Measurements from ENCODE around the gene SLC2A13.

SLC2A13 gene

DNA sequence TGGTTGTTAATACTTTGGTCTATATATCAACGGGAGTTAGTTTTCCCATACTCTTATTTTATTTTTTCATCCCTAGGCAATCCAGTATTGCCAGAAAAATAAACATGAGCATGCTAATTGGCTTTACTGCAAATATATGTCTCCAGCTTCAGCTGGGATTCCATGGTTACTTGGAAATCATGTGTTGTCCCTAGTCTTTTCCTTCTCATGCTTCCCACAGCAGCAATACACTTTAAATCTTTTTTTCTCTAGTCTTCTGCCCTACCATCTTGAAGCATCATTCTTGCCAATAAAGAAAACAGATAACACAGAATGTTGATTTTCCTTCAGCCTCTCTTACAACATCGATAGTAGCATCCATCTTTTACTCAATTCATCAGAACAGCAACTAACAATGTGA lies 60.2 kb downstream of the SLC2A13 start:
- TF ChIP-seq, protein P1, sequence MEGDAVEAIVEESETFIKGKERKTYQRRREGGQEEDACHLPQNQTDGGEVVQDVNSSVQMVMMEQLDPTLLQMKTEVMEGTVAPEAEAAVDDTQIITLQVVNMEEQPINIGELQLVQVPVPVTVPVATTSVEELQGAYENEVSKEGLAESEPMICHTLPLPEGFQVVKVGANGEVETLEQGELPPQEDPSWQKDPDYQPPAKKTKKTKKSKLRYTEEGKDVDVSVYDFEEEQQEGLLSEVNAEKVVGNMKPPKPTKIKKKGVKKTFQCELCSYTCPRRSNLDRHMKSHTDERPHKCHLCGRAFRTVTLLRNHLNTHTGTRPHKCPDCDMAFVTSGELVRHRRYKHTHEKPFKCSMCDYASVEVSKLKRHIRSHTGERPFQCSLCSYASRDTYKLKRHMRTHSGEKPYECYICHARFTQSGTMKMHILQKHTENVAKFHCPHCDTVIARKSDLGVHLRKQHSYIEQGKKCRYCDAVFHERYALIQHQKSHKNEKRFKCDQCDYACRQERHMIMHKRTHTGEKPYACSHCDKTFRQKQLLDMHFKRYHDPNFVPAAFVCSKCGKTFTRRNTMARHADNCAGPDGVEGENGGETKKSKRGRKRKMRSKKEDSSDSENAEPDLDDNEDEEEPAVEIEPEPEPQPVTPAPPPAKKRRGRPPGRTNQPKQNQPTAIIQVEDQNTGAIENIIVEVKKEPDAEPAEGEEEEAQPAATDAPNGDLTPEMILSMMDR (IDR thresholded peaks at IDR 0.05; ENCODE audit: insufficient read depth, low read depth, low read length, missing control alignments) = no peak
- no peak for DNase-seq (ENCODE audit: low read depth)
- H3K4me3 ChIP-seq (ENCODE audit: low read depth, low read length) = no peak overlapping the region

DNA sequence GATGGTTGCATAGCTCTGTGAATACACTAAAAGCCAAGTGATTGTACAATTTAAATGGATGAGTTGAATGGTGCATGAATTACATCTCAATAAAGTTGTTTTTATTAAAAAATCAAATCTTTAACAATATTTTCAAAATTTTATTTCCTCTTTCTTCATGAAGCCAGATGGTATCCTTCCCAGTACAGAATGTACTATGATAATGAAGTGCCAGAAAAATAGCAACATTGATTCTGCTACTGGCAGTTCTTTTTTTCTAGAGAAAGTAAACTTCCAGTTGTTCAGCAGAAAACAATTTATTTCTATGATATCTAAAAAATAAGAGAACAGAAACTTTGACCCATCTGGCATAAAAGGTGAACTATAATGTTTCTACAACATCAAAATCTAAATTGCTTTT lies 61.5 kb downstream of the SLC2A13 start:
- TF ChIP-seq, protein P1 (IDR thresholded peaks at IDR 0.05; ENCODE audit: insufficient read depth, low read depth, low read length, missing control alignments) = no peak
- no peak overlapping the region for H3K4me3 ChIP-seq (ENCODE audit: low read depth, low read length)
- no peak for DNase-seq (ENCODE audit: low read depth)

DNA sequence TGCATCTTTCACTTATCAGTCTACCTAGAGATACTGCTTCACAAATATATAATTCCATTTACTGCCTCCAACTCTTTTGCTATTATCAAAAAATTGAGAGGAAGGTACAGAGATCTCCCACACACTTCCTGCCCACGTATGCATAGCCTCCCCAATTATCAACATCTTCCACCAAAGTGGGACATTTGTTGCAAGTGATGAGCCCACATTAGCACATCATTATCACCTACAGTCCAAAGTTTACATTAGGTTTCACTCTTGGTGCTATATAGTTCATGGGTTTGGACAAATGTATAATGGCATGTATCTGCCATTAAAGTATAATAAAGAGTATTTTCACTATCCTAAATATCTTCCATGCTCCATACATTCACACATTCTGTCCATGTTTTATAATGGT lies 66.3 kb downstream of the SLC2A13 start:
- H3K4me3 ChIP-seq (ENCODE audit: low read depth, low read length) = no peak overlapping the region
- TF ChIP-seq, protein P1 (IDR thresholded peaks at IDR 0.05; ENCODE audit: insufficient read depth, low read depth, low read length, missing control alignments) = no peak
- DNase-seq (ENCODE audit: low read depth) = no peak

DNA sequence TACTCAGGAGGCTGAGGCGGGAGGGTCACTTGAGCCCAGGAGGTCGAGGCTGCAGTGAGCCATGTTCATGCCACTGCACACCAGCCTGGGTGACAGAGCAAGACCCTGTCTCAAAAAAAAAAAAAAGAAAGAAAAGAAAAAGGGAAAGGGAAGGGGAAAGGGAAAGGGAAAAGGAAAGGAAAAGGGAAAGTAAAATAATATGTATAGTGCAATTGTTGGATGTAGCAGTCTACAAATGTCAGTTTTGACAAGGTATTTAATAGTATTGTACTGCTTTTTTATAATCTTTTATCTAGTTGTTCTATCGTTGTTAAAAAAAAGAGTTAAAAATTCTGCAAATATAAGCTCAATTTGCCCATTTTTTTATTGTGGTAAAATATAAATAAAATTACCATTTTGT lies 67.3 kb downstream of the SLC2A13 start:
- TF ChIP-seq, protein P1 (IDR thresholded peaks at IDR 0.05; ENCODE audit: insufficient read depth, low read depth, low read length, missing control alignments) = no peak
- DNase-seq (ENCODE audit: low read depth) = no peak

DNA sequence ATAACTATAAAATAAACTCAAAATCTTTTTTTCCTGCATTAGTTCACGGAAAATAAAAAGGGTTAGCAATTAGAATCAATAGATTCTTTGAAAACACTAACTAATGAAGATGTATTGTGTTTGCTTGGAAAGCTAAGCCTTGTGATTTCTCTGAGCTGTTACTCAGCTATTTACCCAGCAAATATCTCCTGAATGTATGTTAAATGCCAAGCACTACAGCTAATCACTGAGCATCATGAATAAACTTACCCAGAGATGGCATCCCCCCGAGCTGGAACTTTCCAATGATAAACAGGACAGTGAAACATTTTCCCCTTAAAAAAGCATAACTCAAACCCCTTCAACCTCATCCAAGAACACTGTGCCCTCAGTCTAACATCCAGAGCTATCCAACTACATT lies 71.2 kb downstream of the SLC2A13 start:
- H3K4me3 ChIP-seq (ENCODE audit: low read depth, low read length) = no peak overlapping the region
- no peak for DNase-seq (ENCODE audit: low read depth)
- TF ChIP-seq, protein P1 (IDR thresholded peaks at IDR 0.05; ENCODE audit: insufficient read depth, low read depth, low read length, missing control alignments) = no peak

More for the DNA sequence above, 67.3 kb downstream of the SLC2A13 start:
- no peak overlapping the region for H3K4me3 ChIP-seq (ENCODE audit: low read depth, low read length)

DNA sequence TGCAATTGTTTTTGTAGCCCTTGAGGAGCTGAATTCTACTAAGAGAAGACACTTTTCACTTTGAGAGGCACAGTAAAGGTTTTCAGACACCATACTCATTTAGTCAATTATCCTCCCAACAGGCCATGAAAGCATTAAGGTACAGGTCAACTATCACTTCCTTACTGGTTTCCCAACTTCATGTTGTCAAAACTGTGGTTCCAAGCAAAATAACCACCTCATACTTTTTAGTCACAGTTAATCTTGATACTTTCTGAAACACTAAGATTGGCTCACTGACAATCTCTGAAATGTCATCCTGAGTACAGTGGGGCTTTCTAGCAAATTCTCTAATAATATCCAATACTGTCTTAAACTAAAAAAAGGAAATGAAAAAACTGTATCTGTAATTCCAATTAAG lies 71.7 kb downstream of the SLC2A13 start:
- TF ChIP-seq, protein P1 (IDR thresholded peaks at IDR 0.05; ENCODE audit: insufficient read depth, low read depth, low read length, missing control alignments) = no peak
- DNase-seq (ENCODE audit: low read depth) = no peak
- H3K4me3 ChIP-seq (ENCODE audit: low read depth, low read length) = no peak overlapping the region

DNA sequence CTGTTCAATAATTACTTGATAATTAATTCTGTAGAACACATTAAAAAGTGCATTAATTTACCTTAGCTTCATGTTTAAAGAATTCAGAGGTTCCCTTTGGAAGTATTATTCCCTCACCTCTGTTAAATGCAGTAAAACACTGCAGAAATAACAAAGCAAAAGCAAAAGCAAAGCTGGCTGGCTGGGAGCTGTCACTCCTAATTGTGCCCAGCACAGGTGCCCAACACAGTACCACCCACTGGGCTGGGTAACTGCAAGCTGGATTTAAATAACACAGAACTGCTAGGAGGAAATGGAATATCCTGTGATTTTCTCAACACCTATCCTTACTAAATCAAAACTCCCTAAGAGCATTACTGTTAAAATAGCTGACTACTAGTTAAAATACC lies 72.6 kb downstream of the SLC2A13 start:
- TF ChIP-seq, protein P1 (IDR thresholded peaks at IDR 0.05; ENCODE audit: insufficient read depth, low read depth, low read length, missing control alignments) = no peak
- no peak for DNase-seq (ENCODE audit: low read depth)
- no peak overlapping the region for H3K4me3 ChIP-seq (ENCODE audit: low read depth, low read length)
